GM23338 (cell line): Measurements from ENCODE around the gene AJUBA. TPM values are rescaled to one million over a fixed set of nuclear protein-coding genes. Genes with fewer than 3 reads are reported as not detected.

Experiments
- ATAC-seq: fragments of 200-7000 bp; cut with Tn5 transposase; 3 replicates; pipeline ENCODE4 v1.9.1; 2020
- DNase-seq: peaks from one replicate; pipeline ENCODE4 v3.0.0-alpha.2; 2015; ENCODE audit warnings: low spot score
- H2AFZ ChIP-seq: fragments of 200-600 bp; sonication (generic); 2 replicates; pipeline ENCODE4 v1.8.0; 2016; ENCODE audit warnings: antibody characterized with exemption, mild to moderate bottlenecking, moderate library complexity
- H3F3A ChIP-seq: fragments of 200-600 bp; sonication (generic); replicated peaks from 2 replicates; pipeline ENCODE4 v1.8.0; 2017; ENCODE audit warnings: antibody characterized with exemption, mixed run types, low read depth
- H3K27ac ChIP-seq: fragments of 200-600 bp; sonication (generic); 2 replicates; pipeline ENCODE4 v1.6.1; 2016; ENCODE audit warnings: low read depth
- H3K27me3 ChIP-seq: fragments of 200-600 bp; sonication (generic); 2 replicates; pipeline ENCODE4 v1.8.0; 2016; ENCODE audit warnings: mild to moderate bottlenecking, mixed run types, moderate library complexity; ENCODE audit not compliant: insufficient read depth
- H3K36me3 ChIP-seq: fragments of 200-600 bp; sonication (generic); 2 replicates; pipeline ENCODE4 v1.8.0; 2016; ENCODE audit warnings: mild to moderate bottlenecking; ENCODE audit not compliant: insufficient read depth
- H3K4me1 ChIP-seq: fragments of 200-600 bp; sonication (generic); 2 replicates; pipeline ENCODE4 v1.8.0; 2016; ENCODE audit warnings: mild to moderate bottlenecking, moderate library complexity; ENCODE audit not compliant: insufficient read depth
- H3K4me2 ChIP-seq: fragments of 200-600 bp; sonication (generic); 2 replicates; pipeline ENCODE4 v1.7.1; 2017; ENCODE audit warnings: mixed run types
- H3K4me3 ChIP-seq: fragments of 200-600 bp; sonication (generic); 2 replicates; pipeline ENCODE4 v1.6.1; 2016; ENCODE audit warnings: mixed run types
- H3K79me2 ChIP-seq: fragments of 200-600 bp; sonication (generic); replicated peaks from 2 replicates; pipeline ENCODE4 v1.8.0; 2017; ENCODE audit warnings: mild to moderate bottlenecking; ENCODE audit not compliant: insufficient read depth
- H3K9me2 ChIP-seq: fragments of 200-600 bp; sonication (generic); 2 replicates; pipeline ENCODE4 v1.8.0; 2017; ENCODE audit not compliant: insufficient read depth
- H4K20me1 ChIP-seq: fragments of 200-600 bp; sonication (generic); replicated peaks from 2 replicates; pipeline ENCODE4 v1.8.0; 2017; ENCODE audit warnings: mild to moderate bottlenecking; ENCODE audit not compliant: insufficient read depth
- H3K27ac Mint-ChIP-seq: 2 replicates; pipeline ENCODE4 v1.8.0; 2020; ENCODE audit warnings: inconsistent platforms, mild to moderate bottlenecking, moderate library complexity, mixed read lengths
- H3K27me3 Mint-ChIP-seq: 3 replicates; pipeline ENCODE4 v1.8.0; 2022; ENCODE audit warnings: low read depth, mild to moderate bottlenecking, moderate library complexity, mixed read lengths, inconsistent platforms; ENCODE audit not compliant: insufficient read depth, poor library complexity
- H3K36me3 Mint-ChIP-seq: 3 replicates; pipeline ENCODE4 v1.8.0; 2021; ENCODE audit warnings: low read depth, mild to moderate bottlenecking, inconsistent platforms, moderate library complexity, mixed read lengths
- H3K4me1 Mint-ChIP-seq: 3 replicates; pipeline ENCODE4 v1.8.0; 2020; ENCODE audit warnings: mild to moderate bottlenecking, inconsistent platforms, mixed read lengths
- H3K4me3 Mint-ChIP-seq: 3 replicates; pipeline ENCODE4 v1.8.0; 2021; ENCODE audit warnings: moderate library complexity, mild to moderate bottlenecking, inconsistent platforms, mixed read lengths
- H3K9me3 Mint-ChIP-seq: 3 replicates; pipeline ENCODE4 v1.8.0; 2020; ENCODE audit warnings: moderate library complexity, mild to moderate bottlenecking, inconsistent platforms, mixed read lengths
- ZNF114 ChIP-seq: fragments of 250-450 bp; sonication (Bioruptor Pico); IDR thresholded peaks from 2 replicates; pipeline ENCODE4 v1.5.0; 2020; ENCODE audit warnings: mild to moderate bottlenecking, moderate library complexity
- ZNF331 ChIP-seq: fragments of 250-450 bp; sonication (Bioruptor Pico); IDR thresholded peaks from 2 replicates; pipeline ENCODE4 v1.5.0; 2020; ENCODE audit warnings: low read depth, mild to moderate bottlenecking, moderate library complexity
- polyA plus RNA-seq: library from polyadenylated mRNA; unstranded; fragments of >200 nt; fragmentation: Nextera tagmentation; extraction: Ambion mirVana; gene quantifications from 2 replicates; pipeline ENCODE4 v1.2.1, GENCODE V29; 2016
- total RNA-seq: library from RNA; depleted of rRNA; stranded (reverse); fragments of >200 nt; shearing (Covaris generic); gene quantifications from 2 replicates; pipeline ENCODE4 v1.2.3, GENCODE V29; 2014
- TF ChIP-seq, protein P1 (sequence below): fragments of 250-450 bp; sonication (Bioruptor Pico); IDR thresholded peaks from 2 replicates; pipeline ENCODE4 v1.5.0; 2020; ENCODE audit warnings: mild to moderate bottlenecking, moderate library complexity
- TF ChIP-seq, protein P2 (sequence below): IDR thresholded peaks from 2 replicates; pipeline ENCODE4 v1.6.1; 2016; ENCODE audit warnings: antibody characterized with exemption
- TF ChIP-seq, protein P3 (sequence below), 2 experiments: fragments of 200-600 bp in 1 of 2; sonication (generic) in 1 of 2; conservative IDR thresholded peaks; 2 replicates each; pipeline versions ENCODE4 v1.5.1 to v1.6.1; 2016 to 2017; ENCODE audit warnings: antibody characterized with exemption in 2 of 2, low read depth in 2 of 2, mild to moderate bottlenecking in 2 of 2, moderate library complexity in 1 of 2

AJUBA gene
- total and polyA plus RNA-seq, 2 experiments from 2014 or later, result 11.8 to 55.9 TPM

DNA sequence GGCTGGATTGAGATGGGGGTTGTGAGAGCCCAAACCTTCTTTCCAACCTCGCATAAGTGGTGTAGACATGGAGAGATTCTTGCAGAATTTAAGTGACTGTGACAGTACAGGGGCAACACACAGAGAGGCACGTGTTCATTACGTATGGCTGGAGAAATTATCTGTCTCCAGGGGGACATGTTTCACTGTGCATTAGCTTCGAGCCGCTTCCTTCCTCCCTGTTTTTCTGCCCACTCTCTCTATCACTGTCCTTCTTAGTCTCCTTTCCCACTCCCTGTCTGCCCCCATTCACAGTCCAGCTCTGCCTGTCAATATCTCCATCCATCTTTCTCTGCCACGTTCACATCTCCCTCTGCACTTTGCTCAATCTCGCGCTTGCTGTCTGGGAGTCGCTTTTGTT is 39.1 kb upstream of the AJUBA start (continued):
- TF ChIP-seq ZNF114 (CRISPR knock-in tag) (no peak), ZNF331 (CRISPR knock-in tag) (no peak)
- TF ChIP-seq, protein P1, sequence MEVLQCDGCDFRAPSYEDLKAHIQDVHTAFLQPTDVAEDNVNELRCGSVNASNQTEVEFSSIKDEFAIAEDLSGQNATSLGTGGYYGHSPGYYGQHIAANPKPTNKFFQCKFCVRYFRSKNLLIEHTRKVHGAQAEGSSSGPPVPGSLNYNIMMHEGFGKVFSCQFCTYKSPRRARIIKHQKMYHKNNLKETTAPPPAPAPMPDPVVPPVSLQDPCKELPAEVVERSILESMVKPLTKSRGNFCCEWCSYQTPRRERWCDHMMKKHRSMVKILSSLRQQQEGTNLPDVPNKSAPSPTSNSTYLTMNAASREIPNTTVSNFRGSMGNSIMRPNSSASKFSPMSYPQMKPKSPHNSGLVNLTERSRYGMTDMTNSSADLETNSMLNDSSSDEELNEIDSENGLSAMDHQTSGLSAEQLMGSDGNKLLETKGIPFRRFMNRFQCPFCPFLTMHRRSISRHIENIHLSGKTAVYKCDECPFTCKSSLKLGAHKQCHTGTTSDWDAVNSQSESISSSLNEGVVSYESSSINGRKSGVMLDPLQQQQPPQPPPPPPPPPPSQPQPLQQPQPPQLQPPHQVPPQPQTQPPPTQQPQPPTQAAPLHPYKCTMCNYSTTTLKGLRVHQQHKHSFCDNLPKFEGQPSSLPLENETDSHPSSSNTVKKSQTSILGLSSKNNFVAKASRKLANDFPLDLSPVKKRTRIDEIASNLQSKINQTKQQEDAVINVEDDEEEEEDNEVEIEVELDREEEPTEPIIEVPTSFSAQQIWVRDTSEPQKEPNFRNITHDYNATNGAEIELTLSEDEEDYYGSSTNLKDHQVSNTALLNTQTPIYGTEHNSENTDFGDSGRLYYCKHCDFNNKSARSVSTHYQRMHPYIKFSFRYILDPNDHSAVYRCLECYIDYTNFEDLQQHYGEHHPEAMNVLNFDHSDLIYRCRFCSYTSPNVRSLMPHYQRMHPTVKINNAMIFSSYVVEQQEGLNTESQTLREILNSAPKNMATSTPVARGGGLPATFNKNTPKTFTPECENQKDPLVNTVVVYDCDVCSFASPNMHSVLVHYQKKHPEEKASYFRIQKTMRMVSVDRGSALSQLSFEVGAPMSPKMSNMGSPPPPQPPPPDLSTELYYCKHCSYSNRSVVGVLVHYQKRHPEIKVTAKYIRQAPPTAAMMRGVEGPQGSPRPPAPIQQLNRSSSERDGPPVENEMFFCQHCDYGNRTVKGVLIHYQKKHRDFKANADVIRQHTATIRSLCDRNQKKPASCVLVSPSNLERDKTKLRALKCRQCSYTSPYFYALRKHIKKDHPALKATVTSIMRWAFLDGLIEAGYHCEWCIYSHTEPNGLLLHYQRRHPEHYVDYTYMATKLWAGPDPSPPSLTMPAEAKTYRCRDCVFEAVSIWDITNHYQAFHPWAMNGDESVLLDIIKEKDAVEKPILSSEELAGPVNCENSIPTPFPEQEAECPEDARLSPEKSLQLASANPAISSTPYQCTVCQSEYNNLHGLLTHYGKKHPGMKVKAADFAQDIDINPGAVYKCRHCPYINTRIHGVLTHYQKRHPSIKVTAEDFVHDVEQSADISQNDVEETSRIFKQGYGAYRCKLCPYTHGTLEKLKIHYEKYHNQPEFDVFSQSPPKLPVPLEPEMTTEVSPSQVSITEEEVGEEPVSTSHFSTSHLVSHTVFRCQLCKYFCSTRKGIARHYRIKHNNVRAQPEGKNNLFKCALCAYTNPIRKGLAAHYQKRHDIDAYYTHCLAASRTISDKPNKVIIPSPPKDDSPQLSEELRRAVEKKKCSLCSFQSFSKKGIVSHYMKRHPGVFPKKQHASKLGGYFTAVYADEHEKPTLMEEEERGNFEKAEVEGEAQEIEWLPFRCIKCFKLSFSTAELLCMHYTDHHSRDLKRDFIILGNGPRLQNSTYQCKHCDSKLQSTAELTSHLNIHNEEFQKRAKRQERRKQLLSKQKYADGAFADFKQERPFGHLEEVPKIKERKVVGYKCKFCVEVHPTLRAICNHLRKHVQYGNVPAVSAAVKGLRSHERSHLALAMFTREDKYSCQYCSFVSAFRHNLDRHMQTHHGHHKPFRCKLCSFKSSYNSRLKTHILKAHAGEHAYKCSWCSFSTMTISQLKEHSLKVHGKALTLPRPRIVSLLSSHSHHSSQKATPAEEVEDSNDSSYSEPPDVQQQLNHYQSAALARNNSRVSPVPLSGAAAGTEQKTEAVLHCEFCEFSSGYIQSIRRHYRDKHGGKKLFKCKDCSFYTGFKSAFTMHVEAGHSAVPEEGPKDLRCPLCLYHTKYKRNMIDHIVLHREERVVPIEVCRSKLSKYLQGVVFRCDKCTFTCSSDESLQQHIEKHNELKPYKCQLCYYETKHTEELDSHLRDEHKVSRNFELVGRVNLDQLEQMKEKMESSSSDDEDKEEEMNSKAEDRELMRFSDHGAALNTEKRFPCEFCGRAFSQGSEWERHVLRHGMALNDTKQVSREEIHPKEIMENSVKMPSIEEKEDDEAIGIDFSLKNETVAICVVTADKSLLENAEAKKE (CRISPR knock-in tag), result no peak
- TF ChIP-seq, protein P2, sequence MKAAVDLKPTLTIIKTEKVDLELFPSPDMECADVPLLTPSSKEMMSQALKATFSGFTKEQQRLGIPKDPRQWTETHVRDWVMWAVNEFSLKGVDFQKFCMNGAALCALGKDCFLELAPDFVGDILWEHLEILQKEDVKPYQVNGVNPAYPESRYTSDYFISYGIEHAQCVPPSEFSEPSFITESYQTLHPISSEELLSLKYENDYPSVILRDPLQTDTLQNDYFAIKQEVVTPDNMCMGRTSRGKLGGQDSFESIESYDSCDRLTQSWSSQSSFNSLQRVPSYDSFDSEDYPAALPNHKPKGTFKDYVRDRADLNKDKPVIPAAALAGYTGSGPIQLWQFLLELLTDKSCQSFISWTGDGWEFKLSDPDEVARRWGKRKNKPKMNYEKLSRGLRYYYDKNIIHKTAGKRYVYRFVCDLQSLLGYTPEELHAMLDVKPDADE, result no peak

DNA sequence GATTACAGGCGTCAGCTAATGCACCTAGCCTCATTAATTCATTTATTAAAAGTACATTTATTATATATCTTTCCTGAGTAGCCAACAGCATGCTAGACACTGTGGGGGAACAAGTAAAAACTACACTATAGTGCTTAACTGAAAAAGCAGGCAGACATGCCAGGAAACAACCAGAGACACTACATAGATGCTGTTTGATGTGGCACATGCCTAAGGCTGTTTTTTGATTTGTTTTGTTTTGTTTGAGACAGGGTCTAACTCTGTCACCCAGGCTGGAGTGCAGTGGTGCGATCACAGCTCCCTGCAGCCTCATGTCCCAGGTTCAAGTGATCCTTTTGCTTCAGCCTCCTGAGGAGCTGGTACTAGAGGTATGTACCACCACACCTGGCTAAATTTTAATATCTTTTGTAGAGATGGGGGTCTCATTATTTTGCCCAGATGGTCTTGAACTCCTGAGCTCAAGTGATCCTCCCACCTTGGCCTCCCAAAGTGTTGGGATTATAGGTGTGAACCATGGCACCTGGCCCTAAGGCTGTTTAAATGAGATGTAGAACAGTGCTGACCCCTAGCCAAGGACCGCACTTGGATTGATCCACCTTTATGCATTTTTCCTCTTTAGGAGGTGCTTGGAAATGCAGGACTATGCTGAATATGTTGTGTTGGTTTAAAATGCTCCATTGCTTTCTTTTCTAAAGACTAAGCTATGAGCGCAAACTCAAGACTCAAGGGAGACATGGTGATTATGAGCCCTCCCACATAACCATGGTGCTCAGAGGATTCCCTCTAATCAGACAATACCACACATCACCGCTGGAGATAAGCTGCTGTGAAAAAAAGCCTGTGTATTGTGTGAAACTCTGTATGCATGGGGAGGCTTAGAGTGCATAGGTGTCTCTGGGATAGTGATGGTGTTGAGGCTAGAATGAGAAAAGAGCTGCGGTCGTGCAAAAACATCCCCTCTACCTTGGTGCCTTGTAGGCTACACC is 38.1 kb upstream of the AJUBA start:
- H3K27me3 Mint-ChIP-seq, result peaks cover 5% of the 10 kb centered on the region
- Histone ChIP-seq H3K27ac (no peak overlapping the region), H3K9me2 (no peaks in the 10 kb centered on the region), H3F3A (peaks cover 11% of the 10 kb centered on the region; the same call in 1 of the 2 replicates), H3K4me2 (no peak overlapping the region), H3K4me3 (no peak overlapping the region), H3K4me1 (peaks cover 13% of the 10 kb centered on the region; the same call in 1 of the 2 replicates), H3K79me2 (no peaks in the 10 kb centered on the region), H2AFZ (no peak overlapping the region), H3K27me3 (no peaks in the 10 kb centered on the region), H3K36me3 (0 out of 2 replicates have a peak, but pooled peaks cover 3% of the 10 kb centered on the region), H4K20me1 (peaks cover 5% of the 10 kb centered on the region)
- no peaks in the 10 kb centered on the region for H3K9me3 Mint-ChIP-seq
- ATAC-seq (no peak; the same call in 2 of the 3 replicates), DNase-seq (no peak)
- H3K4me1 Mint-ChIP-seq, result peaks cover 21% of the 10 kb centered on the region
- no peak overlapping the region for H3K4me3 Mint-ChIP-seq
- no peak overlapping the region for H3K27ac Mint-ChIP-seq
- peaks cover 10% of the 10 kb centered on the region for H3K36me3 Mint-ChIP-seq
- TF ChIP-seq, protein P3, sequence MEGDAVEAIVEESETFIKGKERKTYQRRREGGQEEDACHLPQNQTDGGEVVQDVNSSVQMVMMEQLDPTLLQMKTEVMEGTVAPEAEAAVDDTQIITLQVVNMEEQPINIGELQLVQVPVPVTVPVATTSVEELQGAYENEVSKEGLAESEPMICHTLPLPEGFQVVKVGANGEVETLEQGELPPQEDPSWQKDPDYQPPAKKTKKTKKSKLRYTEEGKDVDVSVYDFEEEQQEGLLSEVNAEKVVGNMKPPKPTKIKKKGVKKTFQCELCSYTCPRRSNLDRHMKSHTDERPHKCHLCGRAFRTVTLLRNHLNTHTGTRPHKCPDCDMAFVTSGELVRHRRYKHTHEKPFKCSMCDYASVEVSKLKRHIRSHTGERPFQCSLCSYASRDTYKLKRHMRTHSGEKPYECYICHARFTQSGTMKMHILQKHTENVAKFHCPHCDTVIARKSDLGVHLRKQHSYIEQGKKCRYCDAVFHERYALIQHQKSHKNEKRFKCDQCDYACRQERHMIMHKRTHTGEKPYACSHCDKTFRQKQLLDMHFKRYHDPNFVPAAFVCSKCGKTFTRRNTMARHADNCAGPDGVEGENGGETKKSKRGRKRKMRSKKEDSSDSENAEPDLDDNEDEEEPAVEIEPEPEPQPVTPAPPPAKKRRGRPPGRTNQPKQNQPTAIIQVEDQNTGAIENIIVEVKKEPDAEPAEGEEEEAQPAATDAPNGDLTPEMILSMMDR (conservative IDR thresholded peaks at IDR 0.05; ENCODE audit: low read depth in 2 of 2), result no peak
